Measurements from ENCODE around the gene MUC5AC.
A peak's percentile ranks its signal among the peaks of the same experiment; 100 is the strongest.

Gene MUC5AC

DNA sequence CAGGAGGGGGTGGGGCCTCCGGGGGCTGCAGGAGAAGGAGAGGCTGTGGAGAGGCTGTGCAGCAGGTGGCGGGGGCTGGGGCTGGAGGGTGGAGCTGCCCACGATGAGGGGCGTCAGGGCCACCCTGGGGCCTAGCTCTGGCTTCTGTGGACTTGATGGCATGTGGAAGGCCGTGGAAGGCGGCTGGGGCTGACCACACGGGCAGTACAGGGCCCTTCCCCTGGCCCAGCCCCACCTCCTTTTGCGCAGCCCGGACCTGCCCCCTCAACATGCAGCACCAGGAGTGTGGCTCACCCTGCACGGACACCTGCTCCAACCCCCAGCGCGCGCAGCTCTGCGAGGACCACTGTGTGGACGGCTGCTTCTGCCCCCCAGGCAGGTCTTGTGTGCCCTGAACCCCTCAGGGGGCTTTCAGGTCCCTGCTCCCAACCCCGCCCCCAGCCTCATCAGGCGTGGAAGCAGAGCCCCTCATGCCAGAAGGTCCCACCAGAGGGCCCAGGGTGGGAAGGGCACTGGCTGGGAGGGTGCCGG is 71.2 kb downstream of the MUC5AC start:
- TF ChIP-seq ZFX (IDR thresholded peaks at IDR 0.05; ENCODE audit: borderline replicate concordance) = no peak
- TF ChIP-seq, protein P1, sequence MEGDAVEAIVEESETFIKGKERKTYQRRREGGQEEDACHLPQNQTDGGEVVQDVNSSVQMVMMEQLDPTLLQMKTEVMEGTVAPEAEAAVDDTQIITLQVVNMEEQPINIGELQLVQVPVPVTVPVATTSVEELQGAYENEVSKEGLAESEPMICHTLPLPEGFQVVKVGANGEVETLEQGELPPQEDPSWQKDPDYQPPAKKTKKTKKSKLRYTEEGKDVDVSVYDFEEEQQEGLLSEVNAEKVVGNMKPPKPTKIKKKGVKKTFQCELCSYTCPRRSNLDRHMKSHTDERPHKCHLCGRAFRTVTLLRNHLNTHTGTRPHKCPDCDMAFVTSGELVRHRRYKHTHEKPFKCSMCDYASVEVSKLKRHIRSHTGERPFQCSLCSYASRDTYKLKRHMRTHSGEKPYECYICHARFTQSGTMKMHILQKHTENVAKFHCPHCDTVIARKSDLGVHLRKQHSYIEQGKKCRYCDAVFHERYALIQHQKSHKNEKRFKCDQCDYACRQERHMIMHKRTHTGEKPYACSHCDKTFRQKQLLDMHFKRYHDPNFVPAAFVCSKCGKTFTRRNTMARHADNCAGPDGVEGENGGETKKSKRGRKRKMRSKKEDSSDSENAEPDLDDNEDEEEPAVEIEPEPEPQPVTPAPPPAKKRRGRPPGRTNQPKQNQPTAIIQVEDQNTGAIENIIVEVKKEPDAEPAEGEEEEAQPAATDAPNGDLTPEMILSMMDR (IDR thresholded peaks at IDR 0.05) = no peak

DNA sequence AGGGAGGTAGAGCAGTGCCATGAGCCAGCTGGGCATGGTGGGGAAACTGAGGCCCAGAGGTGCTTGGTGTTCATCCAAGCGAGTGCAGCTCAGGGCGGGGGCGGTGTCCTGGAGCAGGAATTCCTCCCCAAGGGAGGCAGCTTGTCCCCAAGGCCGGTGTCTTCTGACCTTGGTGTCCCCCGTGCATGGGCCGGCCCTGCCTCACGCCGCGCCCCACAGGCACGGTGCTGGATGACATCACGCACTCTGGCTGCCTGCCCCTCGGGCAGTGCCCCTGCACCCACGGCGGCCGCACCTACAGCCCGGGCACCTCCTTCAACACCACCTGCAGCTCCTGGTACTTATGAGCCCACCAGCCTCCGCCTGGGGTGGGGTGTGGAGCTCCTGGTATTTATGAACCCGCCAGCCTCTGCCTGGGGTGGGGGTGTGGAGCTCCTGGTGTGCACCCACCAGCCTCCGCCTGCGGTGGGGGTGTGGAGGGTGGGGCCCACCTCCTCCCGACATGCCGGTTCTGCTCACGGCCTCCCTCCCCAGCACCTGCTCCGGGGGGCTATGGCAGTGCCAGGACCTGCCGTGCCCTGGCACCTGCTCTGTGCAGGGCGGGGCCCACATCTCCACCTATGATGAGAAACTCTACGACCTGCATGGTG is 71.8 kb downstream of the MUC5AC start:
- TF ChIP-seq ZFX (IDR thresholded peaks at IDR 0.05; ENCODE audit: borderline replicate concordance) = no peak
- TF ChIP-seq, protein P1 (IDR thresholded peaks at IDR 0.05) = no peak
- H3K27ac ChIP-seq = no peak overlapping the region

More for the DNA sequence above, 71.2 kb downstream of the MUC5AC start:
- no peak overlapping the region for H3K27ac ChIP-seq

DNA sequence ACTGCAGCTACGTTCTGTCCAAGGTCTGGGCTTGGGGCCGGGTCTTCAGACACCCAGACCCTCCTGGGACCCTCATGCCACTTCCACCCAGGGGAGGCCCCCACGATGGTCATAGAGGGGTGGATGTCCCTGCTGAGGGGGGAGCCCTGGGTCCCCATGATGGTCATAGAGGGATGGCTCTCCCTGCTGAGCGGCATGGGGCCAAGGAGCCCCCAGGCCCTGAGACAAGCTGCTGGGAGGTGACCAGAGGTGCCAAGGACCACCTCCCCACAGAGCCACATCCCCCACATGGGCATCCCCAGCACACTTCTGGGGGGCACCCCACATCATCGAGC is 72.3 kb downstream of the MUC5AC start:
- no peak for TF ChIP-seq ZFX (IDR thresholded peaks at IDR 0.05; ENCODE audit: borderline replicate concordance)
- TF ChIP-seq, protein P1 (IDR thresholded peaks at IDR 0.05) = no peak
- H3K27ac ChIP-seq = no peak overlapping the region

DNA sequence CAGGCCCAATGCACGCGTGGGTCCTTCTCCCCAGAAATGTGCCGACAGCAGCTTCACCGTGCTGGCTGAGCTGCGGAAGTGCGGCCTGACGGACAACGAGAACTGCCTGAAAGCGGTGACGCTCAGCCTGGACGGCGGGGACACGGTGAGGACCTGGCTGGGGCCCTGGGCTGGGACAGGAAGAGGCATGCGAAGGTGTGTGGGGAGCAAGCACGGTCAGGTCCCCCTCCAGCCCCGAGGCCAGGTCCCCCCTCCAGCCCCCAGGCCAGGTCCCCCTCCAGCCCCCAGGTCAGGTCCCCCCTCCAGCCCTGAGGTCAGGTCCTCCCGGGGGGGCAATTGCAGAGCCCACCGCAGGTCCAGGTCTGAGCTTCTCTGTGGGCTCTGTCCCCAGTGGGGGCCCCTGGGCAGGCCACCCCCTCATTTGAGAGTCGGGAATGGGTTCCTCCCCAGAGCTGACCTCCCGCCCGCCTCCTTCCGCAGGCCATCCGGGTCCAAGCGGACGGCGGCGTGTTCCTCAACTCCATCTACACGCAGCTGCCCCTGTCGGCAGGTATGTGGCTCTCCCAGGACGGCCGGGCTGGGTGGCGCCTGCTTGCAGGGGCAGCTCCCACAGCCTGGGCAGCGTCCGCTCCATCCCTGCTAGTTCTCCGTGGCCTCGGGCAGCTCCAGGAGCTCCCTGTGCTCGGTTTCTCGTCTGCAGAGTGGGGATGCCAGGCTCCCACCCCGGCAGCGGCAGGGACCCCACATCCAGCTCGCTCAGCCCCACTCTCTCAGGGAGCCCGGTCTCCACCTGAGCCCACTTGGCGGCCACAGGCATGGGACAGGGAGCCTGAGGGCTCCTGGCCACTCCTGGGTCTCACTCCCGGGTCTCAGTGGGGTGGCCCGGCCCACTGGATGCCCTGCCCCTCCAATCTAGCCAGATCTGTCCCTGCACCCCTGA is 73.0 kb downstream of the MUC5AC start:
- H3K27ac ChIP-seq = no peak overlapping the region
- TF ChIP-seq ZFX (IDR thresholded peaks at IDR 0.05; ENCODE audit: borderline replicate concordance) = no peak
- TF ChIP-seq, protein P1 (IDR thresholded peaks at IDR 0.05) = peak; percentile 63

DNA sequence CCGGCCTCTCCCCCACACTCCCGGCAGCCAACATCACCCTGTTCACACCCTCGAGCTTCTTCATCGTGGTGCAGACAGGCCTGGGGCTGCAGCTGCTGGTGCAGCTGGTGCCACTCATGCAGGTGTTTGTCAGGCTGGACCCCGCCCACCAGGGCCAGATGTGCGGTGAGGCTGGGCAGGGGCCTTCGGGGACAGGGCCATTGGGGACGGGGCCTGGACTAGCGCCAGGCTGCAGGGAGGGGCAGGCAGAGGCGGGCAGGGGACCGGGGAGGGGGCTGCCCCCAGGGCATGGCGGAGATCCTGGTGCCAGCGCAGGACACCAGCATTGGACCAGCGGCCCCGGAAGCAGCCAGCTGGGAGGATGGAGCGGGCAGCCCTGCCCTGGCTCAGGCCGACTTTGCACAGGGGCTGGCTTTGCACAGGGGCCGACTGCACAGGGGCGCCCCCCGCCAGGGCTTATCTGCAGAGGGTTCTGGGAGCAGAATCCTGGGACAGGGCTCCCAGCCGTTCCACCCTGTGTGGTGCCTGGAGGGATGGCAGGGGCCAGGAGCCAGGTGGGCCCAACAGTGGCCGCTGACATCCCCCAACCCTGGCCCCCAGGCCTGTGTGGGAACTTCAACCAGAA is 73.8 kb downstream of the MUC5AC start:
- no peak overlapping the region for H3K27ac ChIP-seq
- TF ChIP-seq ZFX (IDR thresholded peaks at IDR 0.05; ENCODE audit: borderline replicate concordance) = no peak
- TF ChIP-seq, protein P1 (IDR thresholded peaks at IDR 0.05) = no peak

DNA sequence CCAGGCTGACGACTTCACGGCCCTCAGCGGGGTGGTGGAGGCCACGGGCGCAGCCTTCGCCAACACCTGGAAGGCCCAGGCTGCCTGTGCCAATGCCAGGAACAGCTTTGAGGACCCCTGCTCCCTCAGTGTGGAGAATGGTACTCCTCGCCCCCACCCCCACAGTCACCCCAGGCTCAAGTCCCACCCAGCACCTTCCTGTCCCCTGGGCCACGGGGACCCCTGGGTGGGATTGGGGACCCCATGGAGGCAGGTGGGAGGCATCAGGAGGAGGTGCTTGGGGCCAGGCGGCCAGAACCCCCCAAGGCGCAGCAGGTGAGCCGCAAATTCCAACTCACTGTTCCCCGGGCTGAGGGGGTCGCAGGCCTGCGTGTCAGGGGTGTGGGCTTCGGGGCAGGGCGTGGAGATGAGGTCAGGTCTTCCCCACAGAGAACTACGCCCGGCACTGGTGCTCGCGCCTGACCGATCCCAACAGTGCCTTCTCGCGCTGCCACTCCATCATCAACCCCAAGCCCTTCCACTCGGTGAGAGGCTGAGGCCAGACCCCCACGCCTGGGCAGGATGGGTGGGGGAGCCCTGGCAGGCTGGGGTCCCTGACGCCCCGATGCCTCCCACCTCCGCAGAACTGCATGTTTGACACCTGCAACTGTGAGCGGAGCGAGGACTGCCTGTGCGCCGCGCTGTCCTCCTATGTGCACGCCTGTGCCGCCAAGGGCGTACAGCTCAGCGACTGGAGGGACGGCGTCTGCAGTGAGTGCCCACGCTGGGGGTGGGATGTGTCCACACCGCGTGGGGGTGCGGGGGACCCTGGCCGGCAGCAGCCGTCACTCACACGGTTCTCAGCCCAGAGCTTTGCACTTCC is 74.5 kb downstream of the MUC5AC start:
- no peak overlapping the region for H3K27ac ChIP-seq
- no peak for TF ChIP-seq ZFX (IDR thresholded peaks at IDR 0.05; ENCODE audit: borderline replicate concordance)
- TF ChIP-seq, protein P1 (IDR thresholded peaks at IDR 0.05) = no peak
